DMS153 treated with DMSO at 0.1 percent for 48 hours (cell line): ENCODE measurements around the gene FPGT.
"Not testable (repeated sequence)": the region's sequence is repeated elsewhere in the genome, so short reads cannot be mapped to it uniquely, and the experiment has no call there.

Experiments used
- DNase-seq: peaks from one replicate; lab custom pipeline; 2025; ENCODE audit not compliant: unreplicated experiment; lab: John Stamatoyannopoulos, UW

Gene FPGT

DNA sequence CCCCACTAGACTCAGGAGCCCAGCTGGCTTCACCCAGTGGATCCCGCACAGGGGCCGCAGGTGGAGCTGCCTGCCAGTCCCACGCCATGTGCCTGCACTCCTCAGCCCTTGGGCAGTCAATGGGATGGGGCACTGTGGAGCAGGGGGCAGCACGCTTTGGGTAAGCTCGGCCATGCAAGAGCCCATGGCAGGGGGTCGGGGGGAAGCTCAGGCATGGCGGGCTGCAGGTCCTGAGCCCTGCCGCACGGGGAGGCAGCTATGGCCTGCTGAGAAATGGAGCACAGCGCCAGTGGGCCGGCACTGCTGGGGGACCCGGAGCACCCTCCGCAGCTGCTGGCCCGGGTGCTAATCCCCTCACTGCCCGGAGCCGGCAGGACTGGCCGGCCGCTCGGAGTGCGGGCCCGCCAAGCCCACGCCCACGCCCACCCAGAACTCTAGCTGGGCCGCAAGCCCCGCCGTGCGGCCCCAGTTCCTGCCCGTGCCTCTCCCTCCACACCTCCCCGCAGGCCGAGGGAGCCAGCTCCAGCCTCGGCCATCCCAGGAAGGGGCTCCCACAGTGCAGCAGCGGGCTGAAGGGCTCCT, 55.3 kb downstream of the FPGT start:
- DNase-seq: not testable (repeated sequence)
